Loucy (cell line): ENCODE measurements around the gene LARP4.

ENCODE experiments used
- H2AFZ ChIP-seq: fragments of 200-600 bp; sonication (generic); 2 replicates; pipeline ENCODE4 v1.6.0; 2016; ENCODE audit warnings: antibody characterized with exemption, mild to moderate bottlenecking, low read length, moderate library complexity
- H3F3A ChIP-seq: fragments of 200-600 bp; 2 replicates; pipeline ENCODE4 v1.6.0; 2016; ENCODE audit warnings: antibody characterized with exemption, low read depth, mild to moderate bottlenecking
- H3K27me3 ChIP-seq: fragments of 200-600 bp; sonication (generic); 2 replicates; pipeline ENCODE4 v1.6.1; 2014; ENCODE audit warnings: low read length, mild to moderate bottlenecking; ENCODE audit not compliant: insufficient read depth, poor library complexity, severe bottlenecking
- H3K36me3 ChIP-seq: fragments of 200-600 bp; sonication (generic); 2 replicates; pipeline ENCODE4 v1.6.1; 2016; ENCODE audit warnings: low read length; ENCODE audit not compliant: insufficient read depth
- H3K4me1 ChIP-seq: fragments of 200-600 bp; sonication (generic); 2 replicates; pipeline ENCODE4 v1.5.1; 2014; ENCODE audit warnings: low read length, mild to moderate bottlenecking; ENCODE audit not compliant: insufficient read depth, poor library complexity, severe bottlenecking
- H3K4me2 ChIP-seq: fragments of 200-600 bp; sonication (generic); 2 replicates; pipeline ENCODE4 v1.6.0; 2014; ENCODE audit warnings: antibody characterized with exemption, low read length, low read depth, mild to moderate bottlenecking; ENCODE audit not compliant: poor library complexity, severe bottlenecking
- H3K4me3 ChIP-seq: fragments of 200-600 bp; sonication (generic); 2 replicates; pipeline ENCODE4 v1.5.1; 2014; ENCODE audit warnings: low read length, mild to moderate bottlenecking, mixed read lengths; ENCODE audit not compliant: poor library complexity, severe bottlenecking
- H3K79me2 ChIP-seq: fragments of 200-600 bp; sonication (generic); 2 replicates; pipeline ENCODE4 v1.6.1; 2014; ENCODE audit warnings: low read length; ENCODE audit not compliant: insufficient read depth
- H3K9ac ChIP-seq: fragments of 200-600 bp; sonication (generic); 2 replicates; pipeline ENCODE4 v1.6.0; 2014; ENCODE audit warnings: mild to moderate bottlenecking, low read depth, low read length, moderate library complexity; ENCODE audit not compliant: poor library complexity, severe bottlenecking
- H3K9me2 ChIP-seq: fragments of 200-600 bp; sonication (generic); replicated peaks from 2 replicates; pipeline ENCODE4 v1.6.1; 2016; ENCODE audit warnings: low read depth, low read length, mixed read lengths
- H3K9me3 ChIP-seq: fragments of 200-600 bp; sonication (generic); 2 replicates; pipeline ENCODE4 v1.6.1; 2014; ENCODE audit warnings: mild to moderate bottlenecking, antibody characterized with exemption, low read length, low read depth; ENCODE audit not compliant: insufficient read depth
- H4K20me1 ChIP-seq: fragments of 200-600 bp; sonication (generic); 2 replicates; pipeline ENCODE4 v1.6.0; 2014; ENCODE audit warnings: antibody characterized with exemption, low read length, mild to moderate bottlenecking; ENCODE audit not compliant: insufficient read depth, poor library complexity, severe bottlenecking
- EZH2phosphoT487 ChIP-seq: fragments of 200-600 bp; IDR thresholded peaks from 2 replicates; pipeline ENCODE4 v1.6.1; 2018; ENCODE audit warnings: antibody characterized with exemption, mild to moderate bottlenecking, moderate library complexity, borderline replicate concordance
- TF ChIP-seq, protein P1 (sequence below): fragments of 200-600 bp; sonication (generic); conservative IDR thresholded peaks from 2 replicates; pipeline ENCODE4 v1.5.1; 2014; ENCODE audit warnings: mild to moderate bottlenecking, antibody characterized with exemption, low read length

The LARP4 gene

GRCh38 chr12:50528800-50529199 lies 128.1 kb downstream of the LARP4 start:
- Histone ChIP-seq H3K4me2 (no peak overlapping the region), H3K4me1 (peaks cover 42% of the 10 kb centered on the region), H3K9me2 (no peaks in the 10 kb centered on the region)

DNA sequence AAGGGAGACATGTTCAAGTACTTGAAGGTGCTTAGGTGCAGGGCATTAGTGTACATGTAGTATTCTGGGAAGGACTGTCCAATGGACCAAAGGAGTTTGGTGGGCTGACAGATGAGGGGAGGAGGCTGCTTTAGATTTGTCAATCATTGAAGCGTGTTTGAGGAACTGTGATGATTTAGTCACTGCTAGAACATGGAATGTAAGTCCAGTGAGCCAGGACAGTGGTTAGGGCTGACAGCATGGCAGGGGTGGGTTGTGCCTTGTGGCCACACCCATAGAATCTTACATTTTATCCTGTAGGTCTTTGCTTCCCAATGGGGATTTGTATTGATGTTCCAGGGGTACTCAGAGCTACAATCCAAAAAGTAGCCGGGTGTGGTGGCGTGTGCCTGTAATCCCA lies 128.7 kb downstream of the LARP4 start:
- Histone ChIP-seq H2AFZ (no peak overlapping the region), H3K9ac (no peak overlapping the region), H3K79me2 (peaks cover 81% of the 10 kb centered on the region)

More at GRCh38 chr12:50528800-50529199, 128.1 kb downstream of the LARP4 start:
- H3K9ac ChIP-seq = no peak overlapping the region
- no peak overlapping the region for H2AFZ ChIP-seq
- peaks cover 11% of the 10 kb centered on the region; the same call in 1 of the 2 replicates for H3F3A ChIP-seq
- peaks cover 24% of the 10 kb centered on the region for H4K20me1 ChIP-seq
- H3K9me3 ChIP-seq = no peaks in the 10 kb centered on the region
- no peak for TF ChIP-seq EZH2phosphoT487
- TF ChIP-seq, protein P1, sequence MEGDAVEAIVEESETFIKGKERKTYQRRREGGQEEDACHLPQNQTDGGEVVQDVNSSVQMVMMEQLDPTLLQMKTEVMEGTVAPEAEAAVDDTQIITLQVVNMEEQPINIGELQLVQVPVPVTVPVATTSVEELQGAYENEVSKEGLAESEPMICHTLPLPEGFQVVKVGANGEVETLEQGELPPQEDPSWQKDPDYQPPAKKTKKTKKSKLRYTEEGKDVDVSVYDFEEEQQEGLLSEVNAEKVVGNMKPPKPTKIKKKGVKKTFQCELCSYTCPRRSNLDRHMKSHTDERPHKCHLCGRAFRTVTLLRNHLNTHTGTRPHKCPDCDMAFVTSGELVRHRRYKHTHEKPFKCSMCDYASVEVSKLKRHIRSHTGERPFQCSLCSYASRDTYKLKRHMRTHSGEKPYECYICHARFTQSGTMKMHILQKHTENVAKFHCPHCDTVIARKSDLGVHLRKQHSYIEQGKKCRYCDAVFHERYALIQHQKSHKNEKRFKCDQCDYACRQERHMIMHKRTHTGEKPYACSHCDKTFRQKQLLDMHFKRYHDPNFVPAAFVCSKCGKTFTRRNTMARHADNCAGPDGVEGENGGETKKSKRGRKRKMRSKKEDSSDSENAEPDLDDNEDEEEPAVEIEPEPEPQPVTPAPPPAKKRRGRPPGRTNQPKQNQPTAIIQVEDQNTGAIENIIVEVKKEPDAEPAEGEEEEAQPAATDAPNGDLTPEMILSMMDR = no peak
- no peak overlapping the region for H3K4me3 ChIP-seq
- peaks cover 10% of the 10 kb centered on the region; the same call in 1 of the 2 replicates for H3K36me3 ChIP-seq
- H3K27me3 ChIP-seq = no peaks in the 10 kb centered on the region
- peaks cover 81% of the 10 kb centered on the region for H3K79me2 ChIP-seq

More for the DNA sequence above, 128.7 kb downstream of the LARP4 start:
- Histone ChIP-seq H3K9me2 (no peaks in the 10 kb centered on the region), H3K36me3 (peaks cover 9% of the 10 kb centered on the region; the same call in 1 of the 2 replicates), H3K4me1 (peaks cover 41% of the 10 kb centered on the region), H3K9me3 (no peaks in the 10 kb centered on the region), H3K4me3 (no peak overlapping the region), H3F3A (peaks cover 11% of the 10 kb centered on the region; the same call in 1 of the 2 replicates), H3K27me3 (no peaks in the 10 kb centered on the region), H3K4me2 (no peak overlapping the region), H4K20me1 (peaks cover 21% of the 10 kb centered on the region)
- TF ChIP-seq EZH2phosphoT487 = no peak
- TF ChIP-seq, protein P1 = no peak
